ENCODE data around the gene SCAMP1.

The SCAMP1 gene

GRCh38 chr5:78335976-78336375 lies 24.4 kb upstream of the SCAMP1 start:
- Histone ChIP-seq H3K27me3 (no peaks in the 10 kb centered on the region), H3K36me3 (no peaks in the 10 kb centered on the region), H3K9me3 (no peaks in the 10 kb centered on the region), H3K27ac (no peak overlapping the region), H3K4me1 (ENCODE audit: control insufficient read depth in 1 of 2, insufficient read depth in 1 of 2, low read depth in 1 of 2, low read length in 1 of 2) (no peaks in the 10 kb centered on the region), H3K4me3 (ENCODE audit: low read depth in 1 of 2, low read length in 1 of 2) (no peak overlapping the region)
- no peak for TF ChIP-seq CTCF (IDR thresholded peaks at IDR 0.05)

- Histone ChIP-seq H3K4me1 (ENCODE audit: control insufficient read depth in 1 of 2, insufficient read depth in 1 of 2, low read depth in 1 of 2, low read length in 1 of 2) (no peaks in the 10 kb centered on the region), H3K27me3 (no peaks in the 10 kb centered on the region), H3K27ac (no peak overlapping the region), H3K9me3 (no peaks in the 10 kb centered on the region), H3K36me3 (no peaks in the 10 kb centered on the region), H3K4me3 (ENCODE audit: low read depth in 1 of 2, low read length in 1 of 2) (no peak overlapping the region)
- TF ChIP-seq CTCF (IDR thresholded peaks at IDR 0.05), result no peak
Measured at GRCh38 chr5:78336698-78337097, 23.7 kb upstream of the SCAMP1 start.

GRCh38 chr5:78339617-78340436 lies 20.6 kb upstream of the SCAMP1 start:
- H3K27me3 ChIP-seq, result no peaks in the 10 kb centered on the region

GRCh38 chr5:78341440-78341839 lies 19.0 kb upstream of the SCAMP1 start:
- H3K9me3 ChIP-seq, result no peaks in the 10 kb centered on the region
- no peak overlapping the region for H3K27ac ChIP-seq
- H3K4me3 ChIP-seq (ENCODE audit: low read depth in 1 of 2, low read length in 1 of 2), result no peak overlapping the region
- TF ChIP-seq CTCF (IDR thresholded peaks at IDR 0.05), result no peak
- no peaks in the 10 kb centered on the region for H3K4me1 ChIP-seq (ENCODE audit: control insufficient read depth in 1 of 2, insufficient read depth in 1 of 2, low read depth in 1 of 2, low read length in 1 of 2)
- no peaks in the 10 kb centered on the region for H3K36me3 ChIP-seq
- no peaks in the 10 kb centered on the region for H3K27me3 ChIP-seq

More at GRCh38 chr5:78339617-78340436, 20.6 kb upstream of the SCAMP1 start:
- TF ChIP-seq CTCF (IDR thresholded peaks at IDR 0.05), result no peak
- Histone ChIP-seq H3K4me3 (ENCODE audit: low read depth in 1 of 2, low read length in 1 of 2) (no peak overlapping the region), H3K4me1 (ENCODE audit: control insufficient read depth in 1 of 2, insufficient read depth in 1 of 2, low read depth in 1 of 2, low read length in 1 of 2) (no peaks in the 10 kb centered on the region), H3K27ac (no peak overlapping the region), H3K9me3 (no peaks in the 10 kb centered on the region), H3K36me3 (no peaks in the 10 kb centered on the region)

- Histone ChIP-seq H3K4me3 (ENCODE audit: low read depth in 1 of 2, low read length in 1 of 2) (no peak overlapping the region), H3K9me3 (no peaks in the 10 kb centered on the region)
Measured at GRCh38 chr5:78345485-78345884, 14.9 kb upstream of the SCAMP1 start.

More at GRCh38 chr5:78345485-78345884, 14.9 kb upstream of the SCAMP1 start:
- no peaks in the 10 kb centered on the region for H3K4me1 ChIP-seq (ENCODE audit: control insufficient read depth in 1 of 2, insufficient read depth in 1 of 2, low read depth in 1 of 2, low read length in 1 of 2)
- H3K36me3 ChIP-seq, result no peaks in the 10 kb centered on the region
- no peak overlapping the region for H3K27ac ChIP-seq
- TF ChIP-seq CTCF (IDR thresholded peaks at IDR 0.05), result no peak
- no peaks in the 10 kb centered on the region for H3K27me3 ChIP-seq

Measured in neutrophil (primary cell).